GM23248 (cell line): ENCODE data around the gene SFMBT2.

Source experiments
- EZH2 ChIP-seq: fragments of 200-600 bp; sonication (generic); IDR thresholded peaks from 2 replicates; pipeline ENCODE4 v1.6.1; 2018; ENCODE audit warnings: antibody characterized with exemption, mild to moderate bottlenecking; ENCODE audit not compliant: insufficient read depth, poor library complexity, severe bottlenecking
- EZH2phosphoT487 ChIP-seq: fragments of 200-600 bp; sonication (generic); IDR thresholded peaks from 2 replicates; pipeline ENCODE4 v1.6.1; 2018; ENCODE audit warnings: antibody characterized with exemption, moderate library complexity, mild to moderate bottlenecking, low read depth; ENCODE audit not compliant: insufficient read depth

DNA sequence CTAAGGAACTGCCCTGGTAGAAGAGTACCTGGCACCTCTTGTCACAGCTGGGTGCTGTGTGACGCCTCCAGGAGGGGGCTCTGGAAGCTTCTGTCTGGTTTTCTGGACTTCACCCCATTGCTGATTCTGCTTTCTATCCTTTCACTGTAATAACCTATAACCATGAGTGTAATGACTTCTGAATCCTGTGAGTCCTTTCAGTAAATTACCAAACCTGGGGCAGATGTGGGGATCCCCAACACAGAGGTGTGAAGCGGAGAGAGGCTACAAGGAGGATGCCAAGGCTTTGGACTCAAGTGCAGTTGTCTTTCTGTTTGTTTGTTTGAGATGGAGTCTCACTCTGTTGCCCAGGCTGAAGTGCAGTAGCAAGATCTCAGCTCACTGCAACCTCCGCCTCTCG, 143.7 kb downstream of the SFMBT2 start:
- no peak for TF ChIP-seq EZH2
- no peak for TF ChIP-seq EZH2phosphoT487
